H9 (cell line): ENCODE results near the gene AKAP9. TPM values are rescaled to one million over a fixed set of nuclear protein-coding genes. Genes with fewer than 3 reads are reported as not detected.

Experiments used
- DNase-seq: peaks from one replicate; pipeline ENCODE4 v3.0.0-alpha.2; 2017
- H2AFZ ChIP-seq: one replicate; pipeline ENCODE4 v1.6.1; 2013; ENCODE audit warnings: mild to moderate bottlenecking, low read length, control low read depth, moderate library complexity
- H2AK5ac ChIP-seq: 2 replicates; pipeline ENCODE4 v1.6.1; 2013; ENCODE audit warnings: low read length, control low read depth, mixed read lengths; ENCODE audit not compliant: insufficient read length
- H2BK120ac ChIP-seq: one replicate; pipeline ENCODE4 v1.6.1; 2013; ENCODE audit warnings: low read depth, mild to moderate bottlenecking, low read length, control low read depth, inconsistent platforms; ENCODE audit not compliant: poor library complexity, severe bottlenecking
- H2BK12ac ChIP-seq: 2 replicates; pipeline ENCODE4 v1.6.1; 2013; ENCODE audit warnings: low read length, control low read depth, mixed read lengths, low read depth; ENCODE audit not compliant: insufficient read length
- H2BK15ac ChIP-seq: 2 replicates; pipeline ENCODE4 v1.6.1; 2013; ENCODE audit warnings: low read depth, low read length, control low read depth
- H2BK20ac ChIP-seq: one replicate; pipeline ENCODE4 v1.6.1; 2013; ENCODE audit warnings: low read depth, mild to moderate bottlenecking, low read length, control low read depth, inconsistent platforms; ENCODE audit not compliant: poor library complexity, severe bottlenecking
- H2BK5ac ChIP-seq: 2 replicates; pipeline ENCODE4 v1.6.1; 2013; ENCODE audit warnings: low read length, control low read depth, mixed read lengths; ENCODE audit not compliant: insufficient read length
- H3K14ac ChIP-seq: 2 replicates; pipeline ENCODE4 v1.6.1; 2013; ENCODE audit warnings: low read length, control low read depth; ENCODE audit not compliant: insufficient read depth
- H3K18ac ChIP-seq: 2 replicates; pipeline ENCODE4 v1.6.1; 2013; ENCODE audit warnings: low read depth, mild to moderate bottlenecking, mixed read lengths, low read length, control low read depth; ENCODE audit not compliant: insufficient read length
- H3K23ac ChIP-seq: 2 replicates; pipeline ENCODE4 v1.6.1; 2013; ENCODE audit warnings: low read length, control low read depth, mixed read lengths, low read depth; ENCODE audit not compliant: insufficient read length
- H3K23me2 ChIP-seq: 2 replicates; pipeline ENCODE4 v1.6.1; 2013; ENCODE audit warnings: low read depth, mild to moderate bottlenecking, mixed read lengths, low read length, control low read depth; ENCODE audit not compliant: insufficient read length, poor library complexity, severe bottlenecking
- H3K27ac ChIP-seq: 2 replicates; pipeline ENCODE4 v1.5.1; 2013; ENCODE audit warnings: low read length, control low read depth, mixed read lengths, low read depth; ENCODE audit not compliant: insufficient read length
- H3K27me3 ChIP-seq: 2 replicates; pipeline ENCODE4 v1.6.1; 2013; ENCODE audit warnings: low read length, control low read depth, inconsistent platforms; ENCODE audit not compliant: insufficient read depth
- H3K4ac ChIP-seq: 2 replicates; pipeline ENCODE4 v1.6.1; 2013; ENCODE audit warnings: low read depth, mild to moderate bottlenecking, control low read depth, inconsistent platforms, low read length, moderate library complexity
- H3K4me1 ChIP-seq: 2 replicates; pipeline ENCODE4 v1.6.1; 2013; ENCODE audit warnings: low read length, control low read depth, inconsistent platforms; ENCODE audit not compliant: insufficient read depth
- H3K4me2 ChIP-seq: 2 replicates; pipeline ENCODE4 v1.6.1; 2013; ENCODE audit warnings: low read length, control low read depth, mixed read lengths; ENCODE audit not compliant: insufficient read length, insufficient read depth
- H3K56ac ChIP-seq: 2 replicates; pipeline ENCODE4 v1.6.1; 2013; ENCODE audit warnings: low read depth, mild to moderate bottlenecking, mixed read lengths, low read length, control low read depth; ENCODE audit not compliant: insufficient read length
- H3K79me1 ChIP-seq: 2 replicates; pipeline ENCODE4 v1.6.1; 2013; ENCODE audit warnings: low read depth, mild to moderate bottlenecking, moderate library complexity, low read length, control low read depth, inconsistent platforms; ENCODE audit not compliant: insufficient read depth, poor library complexity, severe bottlenecking
- H3K79me2 ChIP-seq: 2 replicates; pipeline ENCODE4 v1.6.1; 2013; ENCODE audit warnings: low read length, control low read depth, inconsistent platforms; ENCODE audit not compliant: insufficient read depth
- H3K9ac ChIP-seq: 2 replicates; pipeline ENCODE4 v1.6.1; 2013; ENCODE audit warnings: low read length, control low read depth, mixed read lengths; ENCODE audit not compliant: insufficient read length; ENCODE audit errors: extremely low read depth
- H3K9me3 ChIP-seq: one replicate; pipeline ENCODE4 v1.6.1; 2013; ENCODE audit warnings: low read depth, low read length, inconsistent platforms; ENCODE audit not compliant: control insufficient read depth
- H3T11ph ChIP-seq: one replicate; pipeline ENCODE4 v1.6.1; 2013; ENCODE audit warnings: mild to moderate bottlenecking, low read length, control low read depth, inconsistent platforms
- H4K20me1 ChIP-seq: one replicate; pipeline ENCODE4 v1.6.1; 2013; ENCODE audit not compliant: control insufficient read depth, insufficient read length, insufficient read depth
- H4K5ac ChIP-seq: 2 replicates; pipeline ENCODE4 v1.6.1; 2013; ENCODE audit warnings: low read depth, mild to moderate bottlenecking, mixed read lengths, low read length, control low read depth; ENCODE audit not compliant: insufficient read length
- H4K8ac ChIP-seq: replicated peaks from 2 replicates; pipeline ENCODE4 v1.6.1; 2013; ENCODE audit warnings: low read length, control low read depth, mixed read lengths, low read depth; ENCODE audit not compliant: insufficient read length
- H4K91ac ChIP-seq: 2 replicates; pipeline ENCODE4 v1.6.1; 2013; ENCODE audit warnings: low read depth, mild to moderate bottlenecking, moderate library complexity, mixed read lengths, low read length, control low read depth; ENCODE audit not compliant: insufficient read length
- H3K27ac Mint-ChIP-seq, 3 experiments: 2 replicates in 2 of 3; 3 replicates in 1 of 3; pipeline ENCODE4 v1.8.0; 2020 to 2021; ENCODE audit warnings: mixed read lengths in 3 of 3, mild to moderate bottlenecking in 1 of 3, moderate library complexity in 1 of 3
- H3K27me3 Mint-ChIP-seq: 2 replicates; pipeline ENCODE4 v1.8.0; 2021; ENCODE audit warnings: low read depth, mild to moderate bottlenecking, moderate library complexity, mixed read lengths
- H3K36me3 Mint-ChIP-seq, 3 experiments: 2 replicates in 2 of 3; 3 replicates in 1 of 3; pipeline ENCODE4 v1.8.0; 2020 to 2021; ENCODE audit warnings: low read depth in 3 of 3, mixed read lengths in 3 of 3; ENCODE audit not compliant: insufficient read depth in 1 of 3
- H3K4me1 Mint-ChIP-seq, 2 experiments: 2 replicates each; pipeline ENCODE4 v1.8.0; 2020; ENCODE audit warnings: mixed read lengths in 2 of 2
- H3K4me3 Mint-ChIP-seq, 2 experiments: 2 replicates in 1 of 2; 3 replicates in 1 of 2; pipeline ENCODE4 v1.8.0; 2020 to 2021; ENCODE audit warnings: mild to moderate bottlenecking in 2 of 2, mixed read lengths in 2 of 2, moderate library complexity in 1 of 2
- H3K9me3 Mint-ChIP-seq, 2 experiments: 2 replicates in 1 of 2; 3 replicates in 1 of 2; pipeline ENCODE4 v1.8.0; 2020; ENCODE audit warnings: mild to moderate bottlenecking in 2 of 2, mixed read lengths in 2 of 2, moderate library complexity in 1 of 2
- CTCF ChIP-seq: fragments of 200-600 bp; sonication (generic); conservative IDR thresholded peaks from 3 replicates; pipeline ENCODE4 v1.8.0; 2021; ENCODE audit warnings: antibody characterized with exemption, mild to moderate bottlenecking
- WGBS: extraction: QIAGEN DNeasy Blood & Tissue Kit; methylation state at CpG from one replicate; pipeline ENCODE4 v1.1.7; 2013; ENCODE audit warnings: missing lambda C conversion rate, low lambda C conversion rate, mixed read lengths; ENCODE audit not compliant: insufficient read length; ENCODE audit errors: extremely low coverage; 5-methylcytosine and 5-hydroxymethylcytosine counted together
- total RNA-seq: library from RNA; stranded (reverse); gene quantifications from 2 replicates; pipeline ENCODE4 v1.2.1, GENCODE V29; 2021

The AKAP9 gene
- total RNA-seq, 1 experiment from 2014 or later, result 22.4 TPM

GRCh38 chr7:92137557-92137956 is 196.9 kb downstream of the AKAP9 start:
- H2AFZ ChIP-seq, result no peak overlapping the region
- H4K20me1 ChIP-seq, result no peaks in the 10 kb centered on the region
- Mint-ChIP-seq H3K9me3 (peaks cover 11 to 15% of the 10 kb centered on the region in 2 experiments; a peak in 2 of 5 replicates), H3K4me3 (no peak overlapping the region), H3K36me3 (peaks cover 0 to 4% (median 3%) of the 10 kb centered on the region in 3 experiments; a peak in 3 of 7 replicates), H3K27ac (peak overlapping the region in 1 of 3 experiments; percentile 51; a peak in 1 of 7 replicates), H3K27me3 (peaks cover 2% of the 10 kb centered on the region; the same call in 1 of the 2 replicates), H3K4me1 (peaks cover 11 to 19% of the 10 kb centered on the region in 2 experiments)
- no peak overlapping the region for H3K18ac ChIP-seq
- H3K4me1 ChIP-seq, result no peaks in the 10 kb centered on the region; the same call in 1 of the 2 replicates
- DNase-seq, result no peak
- H3K14ac ChIP-seq, result no peak overlapping the region
- no peaks in the 10 kb centered on the region for H3K23me2 ChIP-seq
- H4K91ac ChIP-seq, result no peak overlapping the region
- no peaks in the 10 kb centered on the region for H3K9me3 ChIP-seq
- H3K79me2 ChIP-seq, result peaks cover 11% of the 10 kb centered on the region; the same call in 1 of the 2 replicates
- no peak overlapping the region for H2BK5ac ChIP-seq
- no peak overlapping the region for H3K4me2 ChIP-seq
- no peak overlapping the region for H4K5ac ChIP-seq
- H2BK20ac ChIP-seq, result no peak overlapping the region
- no peak overlapping the region for H2BK120ac ChIP-seq
- no peaks in the 10 kb centered on the region for H3K27me3 ChIP-seq
- no peaks in the 10 kb centered on the region for H3K79me1 ChIP-seq
- no peak overlapping the region for H2BK15ac ChIP-seq
- H3K9ac ChIP-seq, result no peak overlapping the region
- H3K27ac ChIP-seq, result no peak overlapping the region
- H2BK12ac ChIP-seq, result no peak overlapping the region
- WGBS, result no CpG with 5 or more reads among the region's 2 CpGs
- H4K8ac ChIP-seq, result no peak overlapping the region
- H3K23ac ChIP-seq, result no peak overlapping the region
- no peak overlapping the region for H3K56ac ChIP-seq
- H3T11ph ChIP-seq, result no peak overlapping the region
- H2AK5ac ChIP-seq, result no peak overlapping the region
- TF ChIP-seq CTCF, result no peak
- H3K4ac ChIP-seq, result no peak overlapping the region
